Measurements from ENCODE around the gene PHOSPHO1.

PHOSPHO1 gene

DNA sequence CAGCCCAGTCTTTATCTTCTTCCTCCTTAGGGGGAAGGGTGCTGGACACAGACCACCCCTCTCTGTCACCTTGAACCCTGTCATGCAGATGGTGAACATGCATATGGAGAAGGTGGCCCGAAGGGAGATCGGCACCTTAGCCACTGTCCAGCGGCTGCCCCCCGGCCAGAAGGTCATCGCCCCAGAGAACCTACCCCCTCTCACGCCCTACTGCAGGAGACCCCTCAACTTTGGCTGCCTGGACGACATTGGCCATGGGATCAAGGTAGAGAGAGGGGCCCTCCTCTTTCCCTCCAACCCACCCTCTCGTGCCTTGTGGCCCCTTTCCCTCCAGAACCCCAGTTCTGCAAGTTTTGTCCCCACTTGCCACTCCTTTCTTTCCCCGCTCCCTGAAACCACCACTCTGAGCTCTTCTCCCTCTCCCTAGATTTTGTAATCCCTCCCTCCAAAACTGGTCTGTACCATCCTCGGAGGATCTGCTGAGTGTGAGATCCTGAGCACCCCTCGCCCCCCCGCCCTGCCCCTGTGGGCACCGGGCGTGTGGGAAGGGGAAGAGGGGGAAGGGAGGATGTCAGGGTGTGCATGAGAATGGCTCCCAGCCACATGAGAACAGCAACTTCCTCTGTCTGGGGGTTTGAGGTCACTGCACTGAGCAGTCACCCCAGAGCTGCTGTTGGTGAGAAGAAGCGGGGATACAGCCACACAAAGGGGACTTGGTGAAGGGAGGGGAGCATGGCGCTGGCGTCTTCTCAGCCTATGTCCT, 12.8 kb downstream of the PHOSPHO1 start:
- peak; percentile 61 for DNase-seq

DNA sequence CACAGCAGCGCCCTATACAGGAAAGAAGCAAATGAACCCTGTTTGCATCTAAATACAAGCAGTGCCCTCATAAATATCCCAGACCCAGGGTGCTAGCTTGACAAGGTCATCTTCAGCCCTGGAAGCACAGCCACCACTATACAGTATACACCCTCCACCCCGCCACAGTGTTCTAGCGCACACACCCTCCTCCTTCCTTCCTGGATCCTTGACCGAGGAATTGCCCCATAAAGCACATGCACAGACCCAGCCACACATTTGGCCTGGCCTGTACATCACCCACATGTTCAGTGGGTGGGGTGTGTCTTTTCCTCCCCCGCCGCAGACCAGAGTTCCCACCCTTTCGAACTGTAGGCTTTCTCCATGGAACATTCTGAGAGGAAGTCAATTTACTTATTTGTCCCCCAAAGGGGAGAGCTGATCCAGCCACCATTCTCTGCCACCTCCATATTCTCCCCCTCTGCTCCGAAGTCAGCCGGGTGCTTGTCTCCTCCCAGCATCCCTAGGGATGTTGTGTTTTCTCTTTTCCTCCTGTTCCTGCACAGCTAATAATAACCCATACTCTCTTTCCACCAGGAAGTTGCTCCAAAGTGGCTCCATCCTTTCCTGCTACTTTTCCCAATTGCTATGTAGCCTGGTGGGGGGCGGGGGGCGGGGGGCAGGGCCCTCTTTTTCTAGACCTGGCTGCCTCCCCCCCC, 13.5 kb downstream of the PHOSPHO1 start:
- DNase-seq = no peak

DNA sequence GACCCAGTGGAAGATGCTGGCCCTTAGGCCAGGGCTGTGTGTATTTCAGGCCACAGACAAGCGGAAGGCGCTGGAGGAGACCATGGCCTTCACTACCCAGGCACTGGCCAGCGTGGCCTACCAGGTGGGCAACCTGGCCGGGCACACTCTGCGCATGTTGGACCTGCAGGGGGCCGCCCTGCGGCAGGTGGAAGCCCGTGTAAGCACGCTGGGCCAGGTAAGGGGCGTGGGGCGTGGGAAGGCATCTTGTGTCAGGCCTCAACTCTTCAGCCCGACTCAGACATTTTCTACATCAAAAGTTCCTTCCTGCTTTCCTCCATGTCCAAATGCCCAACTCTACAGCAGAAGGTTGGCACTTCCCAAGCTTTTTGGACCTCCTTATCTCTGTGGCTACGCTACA, 14.1 kb downstream of the PHOSPHO1 start:
- no peak for DNase-seq

DNA sequence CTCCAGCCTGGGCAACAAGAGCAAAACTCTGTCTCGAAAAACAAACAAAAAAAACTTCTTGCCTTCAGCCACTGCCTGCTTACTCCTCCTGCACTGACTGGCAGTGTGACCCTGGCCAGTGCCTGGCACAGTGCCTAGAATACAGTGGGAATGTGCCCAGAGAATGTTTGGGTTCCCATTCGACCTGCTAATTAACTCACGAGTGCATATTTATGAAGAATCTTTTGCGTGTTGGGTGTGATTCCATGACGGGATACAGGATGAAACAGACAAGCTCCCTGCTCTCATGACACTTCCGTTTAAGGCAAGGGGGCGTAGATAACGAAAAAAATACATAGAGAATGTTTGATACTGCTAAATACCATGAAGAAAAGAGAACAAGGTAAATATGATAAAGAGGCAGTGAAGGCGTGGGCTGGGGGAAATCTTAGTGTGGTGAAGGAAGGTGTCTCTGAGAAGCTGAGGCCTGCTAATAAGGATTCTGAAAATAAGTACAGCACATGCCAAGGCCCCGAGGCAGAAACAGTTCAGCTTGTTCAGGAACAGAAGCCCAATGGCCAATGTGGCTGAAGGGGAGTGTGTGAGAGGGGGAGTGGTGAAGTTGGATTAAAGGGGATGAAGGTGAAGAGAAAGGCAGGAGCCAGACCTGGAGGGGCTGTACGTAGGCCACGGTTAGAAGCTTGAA, 15.8 kb downstream of the PHOSPHO1 start:
- DNase-seq = peak; percentile 50

DNA sequence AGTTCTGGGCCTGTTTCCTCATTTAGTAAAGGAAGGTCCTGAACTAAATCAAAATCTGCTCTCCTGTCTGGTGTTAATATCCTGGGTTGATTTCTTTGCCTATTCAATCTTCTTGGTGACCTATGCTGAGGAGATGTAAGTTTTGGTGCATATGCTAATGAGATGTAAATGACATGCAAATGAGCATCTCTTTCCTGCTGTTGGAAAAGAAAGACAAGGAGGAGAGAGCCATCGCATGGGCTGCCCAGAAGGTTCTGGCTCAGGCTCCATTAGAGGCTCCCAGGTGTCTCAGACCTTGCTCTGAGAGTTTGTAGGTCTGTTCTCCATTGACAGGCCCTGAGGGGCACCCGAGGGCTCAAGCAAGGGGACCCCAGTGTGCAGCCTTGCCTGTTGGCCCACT, 16.7 kb downstream of the PHOSPHO1 start:
- no peak for DNase-seq

DNA sequence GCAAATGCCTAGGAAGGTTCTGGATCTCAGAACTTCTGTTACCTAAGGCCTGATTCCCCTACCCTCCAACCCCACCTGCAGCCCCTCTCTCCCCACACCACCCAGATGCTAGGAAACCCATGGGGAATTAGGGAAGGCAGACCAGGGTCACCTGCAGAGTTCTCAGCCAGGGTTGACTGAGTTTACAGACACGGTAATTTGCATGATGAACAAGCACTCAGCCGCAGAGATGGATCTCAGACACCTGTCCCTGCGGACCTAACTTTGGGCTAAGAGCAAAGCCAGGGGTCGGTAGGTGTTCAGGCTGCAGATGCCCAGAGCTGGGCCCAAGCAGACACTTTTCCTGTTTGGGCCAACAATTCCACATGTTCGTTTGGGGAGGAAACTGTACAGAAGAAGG, 17.2 kb downstream of the PHOSPHO1 start:
- no peak for DNase-seq

DNA sequence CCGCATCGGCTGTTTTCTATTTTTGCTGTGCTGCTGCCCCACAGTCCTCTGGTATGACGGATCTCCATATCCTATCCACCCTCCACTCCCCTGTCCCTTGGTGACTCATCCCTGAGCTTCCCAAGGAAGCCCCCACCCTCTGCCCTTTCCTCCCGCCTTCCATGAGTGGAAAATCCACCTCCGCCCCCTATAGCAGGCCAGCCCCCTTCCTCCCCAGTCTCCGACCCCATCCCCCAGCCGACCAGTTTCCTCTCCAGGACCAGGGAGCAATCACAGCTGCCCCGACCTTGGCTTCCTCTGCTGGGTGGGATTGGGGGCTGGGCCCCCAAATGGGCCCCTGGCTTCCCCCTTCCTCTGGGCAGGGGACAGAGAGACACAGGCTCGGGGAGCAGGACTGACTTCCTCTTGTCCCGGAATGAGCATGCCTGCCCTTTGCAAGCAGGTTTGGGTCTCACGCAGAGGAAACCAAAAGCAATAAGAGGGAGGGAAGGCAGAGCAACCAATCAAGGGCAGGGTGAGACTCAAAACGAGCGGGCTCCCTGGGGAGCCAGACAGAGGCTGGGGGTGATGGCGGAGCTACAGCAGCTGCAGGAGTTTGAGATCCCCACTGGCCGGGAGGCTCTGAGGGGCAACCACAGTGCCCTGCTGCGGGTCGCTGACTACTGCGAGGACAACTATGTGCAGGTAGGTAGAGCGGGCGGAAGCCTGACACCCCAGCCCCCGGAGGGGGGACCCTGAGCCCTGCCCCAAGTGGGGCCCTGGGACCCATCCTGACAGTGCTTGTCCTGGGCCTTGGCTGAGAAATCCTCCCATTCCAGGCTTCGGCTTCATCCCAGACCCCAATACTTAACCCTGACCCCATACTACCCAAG, 20.2 kb downstream of the PHOSPHO1 start, which contains the start of the genes ABI3 and GNGT2:
TSS of gene ABI3 (plus strand) at position 550 of the 872 bp plus-strand sequence. CDS start at position 568, 18 bp downstream.
TSS of gene GNGT2 (minus strand) at position 417 of the 872 bp plus-strand sequence. CDS start 3,152 bp downstream, outside the sequence.
- DNase-seq = peak; percentile 64

DNA sequence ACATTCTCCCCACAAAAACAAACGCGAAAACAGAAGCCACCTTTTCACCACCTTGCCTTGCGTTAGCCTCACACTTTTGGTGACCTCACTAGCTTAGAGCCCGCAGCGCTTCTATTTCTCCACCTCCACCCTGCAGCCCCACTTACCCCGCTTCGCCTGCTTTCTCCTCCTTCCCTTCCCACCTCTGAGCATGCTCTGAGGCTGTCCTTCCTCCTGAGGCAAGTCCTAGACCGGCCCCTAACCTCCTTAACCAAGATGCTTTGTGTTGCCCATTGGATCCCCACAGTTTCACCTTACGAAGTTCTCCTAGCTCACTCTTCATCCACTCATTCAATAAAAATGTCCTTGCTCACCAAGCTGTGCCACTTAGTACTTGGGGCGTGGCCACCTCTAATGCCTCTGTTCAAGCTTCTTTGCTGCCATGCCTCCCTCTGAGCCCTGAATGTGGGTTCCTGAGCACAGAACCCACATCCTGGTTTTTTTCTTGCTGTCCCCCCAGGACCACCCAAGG, 21.5 kb downstream of the PHOSPHO1 start:
- no peak for DNase-seq

DNA sequence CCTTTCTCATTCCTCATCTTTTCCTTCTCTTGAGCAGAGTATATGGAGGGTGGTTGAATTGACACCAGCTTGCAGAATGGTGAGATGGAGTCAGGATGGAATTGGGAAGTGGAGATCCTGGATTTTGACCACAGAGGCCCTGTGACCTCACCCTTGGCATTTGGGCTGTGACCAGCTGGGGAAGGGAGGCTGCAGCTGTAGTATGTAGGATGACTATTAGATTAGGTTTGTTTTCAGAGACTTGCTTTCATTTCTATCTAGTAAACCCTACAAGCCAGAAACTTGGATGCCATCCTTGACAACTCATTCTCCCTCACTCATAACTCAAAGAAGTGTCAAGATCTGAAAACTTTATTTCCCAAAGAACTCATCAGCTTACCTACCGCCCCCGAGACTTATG, 26.1 kb downstream of the PHOSPHO1 start:
- DNase-seq = no peak

DNA sequence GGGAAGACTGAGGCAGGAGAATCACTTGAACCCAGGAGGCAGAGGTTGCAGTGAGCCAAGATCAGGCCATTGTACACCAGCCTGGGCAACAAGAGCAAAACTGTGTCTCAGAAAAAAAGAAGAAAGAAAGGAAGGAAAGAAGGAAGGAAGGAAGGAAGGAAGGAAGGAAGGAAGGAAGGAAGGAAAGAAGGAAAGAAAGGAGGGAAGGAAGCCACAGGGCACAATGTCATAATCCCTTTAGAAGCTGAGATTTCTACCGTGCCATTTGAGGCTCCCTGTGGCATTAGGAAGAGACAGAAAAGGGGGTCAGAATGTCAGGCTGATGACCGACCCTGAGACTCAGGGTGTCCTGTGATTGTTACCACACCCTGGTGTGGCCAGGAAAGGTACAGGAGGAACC, 26.8 kb downstream of the PHOSPHO1 start:
- DNase-seq = no peak

DNA sequence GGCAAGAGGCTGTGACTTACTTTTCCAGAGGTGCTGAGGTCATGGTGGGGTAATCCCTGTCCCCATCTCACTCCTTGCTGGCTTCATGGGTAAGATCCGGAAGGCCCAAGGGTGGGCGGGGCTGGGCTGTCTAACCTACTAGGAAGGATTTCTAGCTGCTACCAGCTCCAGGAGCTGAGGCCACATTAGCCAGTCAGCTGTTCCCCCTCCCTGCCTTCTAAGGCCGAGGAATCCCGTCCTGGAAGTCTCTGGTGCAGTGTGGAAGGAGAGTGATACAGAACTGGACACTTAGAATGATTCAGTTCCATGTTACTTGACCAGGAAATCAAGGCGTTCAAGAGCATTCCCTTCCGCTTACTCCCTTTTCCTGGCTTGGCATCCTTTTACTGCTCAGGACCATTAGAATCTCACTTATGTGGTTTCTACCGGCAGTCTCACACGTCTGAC, 29.1 kb downstream of the PHOSPHO1 start:
- no peak for DNase-seq

DNA sequence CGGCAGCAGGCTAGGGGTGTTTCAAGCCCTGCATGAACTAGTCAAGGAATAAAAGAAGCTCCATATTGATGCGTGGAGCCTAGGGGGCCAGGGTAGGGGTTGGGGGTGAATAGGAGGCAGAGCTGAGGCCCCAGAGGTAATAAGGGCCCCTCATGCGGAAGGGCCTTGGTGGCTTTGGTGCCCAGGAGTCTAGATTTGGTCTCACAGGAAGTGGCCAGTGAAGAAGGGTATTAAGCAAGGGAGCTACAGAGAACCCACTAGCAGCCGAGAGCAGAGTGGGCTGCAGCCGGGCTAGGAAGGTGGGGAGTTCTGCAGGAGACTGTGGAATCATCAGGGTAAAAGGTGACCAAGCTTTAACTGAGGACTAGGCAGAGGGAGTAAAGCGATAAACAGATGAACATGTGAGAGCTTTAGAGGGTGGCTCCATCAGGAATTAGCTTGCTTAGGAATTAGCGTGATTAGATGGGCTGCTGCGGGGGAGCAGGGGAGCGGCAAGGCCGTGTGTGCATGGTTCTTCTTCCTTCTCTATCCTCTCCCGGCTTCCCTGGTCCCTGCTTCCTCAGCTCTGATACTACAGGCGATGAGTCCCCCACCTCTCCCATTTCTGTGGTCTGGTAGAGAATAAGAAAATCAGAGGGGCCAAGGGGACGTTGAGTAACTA, 30.0 kb downstream of the PHOSPHO1 start:
- DNase-seq = no peak

DNA sequence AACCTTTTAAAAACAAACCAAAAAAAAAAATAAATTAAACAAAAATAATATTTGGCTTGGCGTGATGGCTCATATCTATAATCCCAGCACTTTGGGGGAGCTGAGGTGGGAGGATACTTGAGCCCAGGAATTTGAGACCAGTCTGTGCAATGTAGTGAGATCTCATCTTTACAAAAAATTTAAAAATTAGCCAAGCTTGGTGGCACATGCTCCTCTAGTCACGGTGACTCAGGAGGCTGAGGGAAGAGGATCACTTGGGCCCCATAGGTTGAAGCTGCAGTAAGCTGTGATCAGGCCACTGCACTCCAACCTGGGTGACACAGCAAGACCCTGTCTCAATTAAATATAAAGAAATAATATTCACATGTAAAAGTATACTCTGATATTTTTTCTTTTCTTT, 32.4 kb downstream of the PHOSPHO1 start:
- no peak for DNase-seq

DNA sequence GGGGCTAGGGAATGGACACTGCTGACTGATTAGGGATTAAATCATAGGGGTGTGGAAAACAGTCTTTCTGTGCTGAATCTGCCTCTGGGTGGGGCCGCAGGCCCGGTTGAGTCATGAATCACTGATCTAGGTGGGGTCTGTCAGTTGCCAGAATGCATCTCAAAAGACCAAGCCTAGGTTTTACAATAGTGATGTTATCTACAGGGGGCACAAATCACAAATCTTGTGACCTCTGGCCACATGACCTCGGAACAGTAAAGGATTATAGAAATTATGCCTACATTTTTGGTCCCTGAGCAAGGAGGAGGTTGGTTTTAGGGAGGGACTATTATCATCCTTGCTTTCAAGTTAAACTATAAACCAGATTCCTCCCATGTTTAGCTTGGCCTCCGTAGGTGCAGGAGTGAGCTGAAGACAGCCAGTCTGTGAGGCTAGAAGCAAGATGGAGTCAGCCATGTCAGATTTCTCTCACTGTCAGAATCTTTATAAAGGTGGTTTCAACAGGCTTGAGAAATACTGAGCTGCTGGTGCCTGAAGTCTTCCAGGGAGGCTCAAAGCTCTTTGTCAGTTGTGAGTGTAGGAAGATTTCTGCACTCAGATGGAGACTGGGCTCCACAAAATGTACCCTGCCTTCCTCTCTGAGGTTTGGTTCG, 33.1 kb downstream of the PHOSPHO1 start:
- DNase-seq = no peak

DNA sequence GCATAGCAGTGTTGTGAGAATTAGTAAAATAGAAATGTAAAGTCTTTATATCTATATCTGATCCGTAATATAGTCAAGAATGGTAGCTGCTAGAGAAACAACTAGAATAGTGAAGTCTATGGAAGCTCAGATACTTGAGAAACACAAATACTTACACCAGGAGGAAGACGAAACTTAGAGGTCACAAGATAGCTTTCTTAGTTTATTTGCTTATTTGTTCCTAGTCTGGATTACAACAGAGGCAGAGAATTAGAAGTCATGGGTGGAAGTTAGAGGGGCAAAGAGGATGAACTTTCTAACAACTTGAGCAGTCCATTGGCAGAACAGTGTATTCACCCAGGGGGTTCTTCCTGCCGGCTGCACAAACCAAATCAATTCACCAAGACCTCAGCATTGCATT, 34.1 kb downstream of the PHOSPHO1 start:
- no peak for DNase-seq

DNA sequence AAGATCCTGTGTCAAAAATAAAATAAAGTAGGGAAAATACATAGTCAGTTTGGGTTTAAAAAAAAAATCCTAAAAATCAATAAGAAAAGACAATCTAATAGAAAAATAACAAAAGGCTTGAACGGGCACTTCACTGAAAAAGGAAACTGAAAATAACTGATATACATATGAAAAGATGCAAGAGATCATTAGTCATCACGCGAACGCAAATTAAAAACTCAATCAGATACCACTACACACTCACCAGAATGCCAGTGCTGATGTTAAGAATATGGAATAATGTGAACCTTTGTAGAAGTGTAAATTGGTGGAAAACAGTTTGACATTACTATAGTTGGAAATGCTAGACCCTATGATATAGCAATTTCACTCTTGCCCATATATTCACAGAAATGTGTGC, 34.8 kb downstream of the PHOSPHO1 start:
- no peak for DNase-seq

DNA sequence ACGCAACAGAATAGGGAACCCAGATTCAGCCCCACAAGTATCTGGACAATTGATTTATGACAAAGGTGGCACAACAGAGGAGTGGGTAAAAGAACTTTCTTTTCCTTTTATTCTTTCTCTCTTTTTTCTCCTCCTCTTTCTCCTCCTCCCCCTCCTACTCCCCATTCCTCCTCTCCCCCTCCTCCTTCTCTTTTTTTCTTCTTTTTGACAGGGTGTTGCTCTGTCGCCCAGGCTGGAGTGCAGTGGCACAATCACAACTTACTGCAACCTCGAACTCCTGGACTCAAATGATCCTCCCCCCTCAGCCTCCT, 36.3 kb downstream of the PHOSPHO1 start:
- no peak for DNase-seq

DNA sequence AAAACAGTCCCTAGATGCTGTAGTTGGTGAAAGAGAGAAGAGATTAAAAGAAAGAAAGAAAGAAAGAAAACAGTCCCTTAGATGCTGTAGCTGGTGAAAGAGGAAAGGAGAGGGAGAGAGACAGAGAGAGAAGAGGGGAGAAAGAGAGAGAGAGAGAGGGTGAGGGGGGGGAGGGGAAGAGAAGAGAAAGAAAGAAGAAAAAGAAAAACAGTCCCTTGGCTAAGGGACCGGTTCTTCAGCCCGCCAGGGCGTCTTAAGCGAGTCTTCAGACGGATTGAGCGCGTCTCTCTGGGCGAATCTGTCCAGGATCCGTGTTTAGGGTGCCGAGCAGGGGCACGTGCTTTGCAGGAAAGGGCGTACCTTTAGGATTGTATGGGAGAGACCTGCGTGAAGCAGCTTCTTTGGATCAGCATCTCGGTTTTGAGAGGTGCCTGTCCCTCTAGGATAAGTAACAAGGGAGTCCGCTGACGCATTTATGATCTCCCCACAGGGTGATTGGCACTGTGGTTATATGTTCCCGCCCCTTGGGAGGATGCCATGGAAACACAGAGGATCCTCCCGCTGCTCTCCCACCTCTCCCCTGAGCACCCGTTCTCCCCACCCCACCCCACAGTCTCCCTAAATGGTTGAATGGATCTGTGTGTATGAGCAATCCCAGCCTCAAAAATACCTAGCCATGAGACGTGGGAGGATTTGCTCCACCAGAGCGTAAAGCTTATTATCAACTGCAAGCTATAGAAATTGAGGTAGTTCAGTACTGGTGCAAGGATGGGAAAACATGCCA, 36.9 kb downstream of the PHOSPHO1 start:
- DNase-seq = peak; percentile 64

DNA sequence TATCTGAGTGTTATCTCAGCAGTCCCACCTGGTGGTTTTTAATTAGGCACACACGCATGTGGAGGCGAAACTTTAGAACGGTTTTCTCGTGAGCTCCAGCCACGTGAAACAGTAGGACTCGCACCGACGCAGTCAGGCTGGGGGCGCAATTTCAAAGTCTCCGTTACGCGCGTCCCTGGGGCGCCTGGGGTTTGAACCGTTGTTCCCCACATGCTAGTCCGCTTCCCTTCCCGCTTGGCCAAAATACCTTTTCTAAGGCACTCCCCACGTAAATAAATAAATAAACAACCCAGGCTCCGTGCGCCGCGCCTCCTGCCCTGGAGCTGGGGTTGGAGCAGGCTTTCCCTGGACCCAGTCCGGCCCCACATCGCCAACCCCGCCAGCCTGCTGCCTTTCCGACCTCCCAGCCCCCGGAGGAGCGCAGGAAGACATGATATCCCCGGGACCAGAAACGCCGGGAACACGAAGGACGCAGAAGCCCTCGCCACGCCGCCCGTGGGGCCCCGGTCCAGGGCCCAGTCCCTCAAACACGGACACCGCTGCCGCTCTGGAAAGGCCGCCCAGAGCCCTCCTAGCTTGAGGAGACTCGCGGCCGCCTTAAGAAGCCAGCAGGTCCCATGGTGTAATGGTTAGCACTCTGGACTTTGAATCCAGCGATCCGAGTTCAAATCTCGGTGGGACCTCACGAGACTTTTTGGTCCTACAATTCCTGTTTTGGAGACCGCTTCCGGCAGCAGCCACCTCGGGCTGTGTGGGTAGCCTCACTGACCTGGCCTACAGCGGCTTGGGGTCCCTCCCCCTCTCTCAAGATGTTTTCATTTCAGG, 38.5 kb downstream of the PHOSPHO1 start:
- DNase-seq = peak; percentile 97

Data from femur (tissue), 1 donor.